Calu3 (cell line): ENCODE data around the gene BCO2. TPM values are rescaled to one million over a fixed set of nuclear protein-coding genes. Genes with fewer than 3 reads are reported as not detected.
"Not testable (repeated sequence)": the region's sequence is repeated elsewhere in the genome, so short reads cannot be mapped to it uniquely, and the experiment has no call there.

Experiments used
- BruUV-seq: library from RNA; stranded (reverse); fragments of 400-500 nt; replicated peaks from 2 replicates; lab custom pipeline; 2021; lab: Mats Ljungman, UMichigan
- CTCF ChIA-PET: fragments of 300-600 bp; sonication (Branson Sonifier 250); formaldehyde crosslinking; loops from one replicate; lab custom pipeline; 2022; ENCODE audit warnings: antibody characterized with exemption; lab: Charles Lee
- DNase-seq: peaks from one replicate; pipeline ENCODE4 v3.0.0; 2022
- H3K27ac Mint-ChIP-seq: one replicate; pipeline ENCODE4 v1.8.0; 2022; ENCODE audit warnings: mixed read lengths; ENCODE audit not compliant: unreplicated experiment
- H3K27me3 Mint-ChIP-seq: one replicate; pipeline ENCODE4 v1.8.0; 2022; ENCODE audit warnings: mixed read lengths; ENCODE audit not compliant: unreplicated experiment
- H3K36me3 Mint-ChIP-seq: one replicate; pipeline ENCODE4 v1.8.0; 2022; ENCODE audit warnings: mild to moderate bottlenecking, moderate library complexity, mixed read lengths; ENCODE audit not compliant: insufficient read depth, unreplicated experiment
- H3K4me1 Mint-ChIP-seq: one replicate; pipeline ENCODE4 v1.8.0; 2022; ENCODE audit warnings: mild to moderate bottlenecking, low read depth, mixed read lengths; ENCODE audit not compliant: unreplicated experiment
- H3K4me3 Mint-ChIP-seq: one replicate; pipeline ENCODE4 v1.8.0; 2022; ENCODE audit warnings: mild to moderate bottlenecking, low read depth, moderate library complexity, mixed read lengths; ENCODE audit not compliant: unreplicated experiment
- H3K9me3 Mint-ChIP-seq: one replicate; pipeline ENCODE4 v1.8.0; 2022; ENCODE audit warnings: low read depth, mixed read lengths; ENCODE audit not compliant: unreplicated experiment
- CTCF ChIP-seq: fragments of 200-600 bp; IDR thresholded peaks from one replicate; pipeline ENCODE4 v1.8.0; 2022; ENCODE audit warnings: antibody characterized with exemption; ENCODE audit not compliant: unreplicated experiment
- intact Hi-C: fragments of 100-400 bp; cut with micrococcal nuclease; formaldehyde crosslinking; loops from one replicate; pipeline ENCODE4 v1.10.0; 2022; ENCODE audit not compliant: unreplicated experiment
- total RNA-seq: library from RNA; stranded (reverse); gene quantifications from 2 replicates; pipeline ENCODE4 v1.2.3, GENCODE V29; 2022

Gene BCO2
- total RNA-seq, 1 experiment from 2014 or later = 13.8 TPM

GRCh38 chr11:112196519-112197087 lies 21.3 kb downstream of the BCO2 start:
- no TSS peak for BruUV-seq
- Mint-ChIP-seq H3K27ac (no peak overlapping the region), H3K36me3 (no peaks in the 10 kb centered on the region), H3K4me1 (peaks cover 8% of the 10 kb centered on the region), H3K4me3 (no peak overlapping the region), H3K27me3 (no peaks in the 10 kb centered on the region), H3K9me3 (no peaks in the 10 kb centered on the region)
- TF ChIP-seq CTCF = no peak
- CTCF ChIA-PET = interaction anchor here (0.6 to 0.7 kb wide), 2 partner anchors 44 to 146 kb away, joined by 3 to 5 read pairs; no protein-coding TSS in a partner anchor
- no peak for DNase-seq
- intact Hi-C loops = no loop called here

- H3K27ac Mint-ChIP-seq, intact Hi-C loops, H3K27me3 Mint-ChIP-seq, H3K4me1 Mint-ChIP-seq, H3K36me3 Mint-ChIP-seq, DNase-seq, BruUV-seq, H3K4me3 Mint-ChIP-seq, H3K9me3 Mint-ChIP-seq: not testable (repeated sequence)
- CTCF ChIA-PET = interaction anchor here (0.5 kb wide), 1 partner anchor 14 kb away, joined by 3 read pairs; no protein-coding TSS in a partner anchor
Measured at GRCh38 chr11:112199101-112199500, 23.8 kb downstream of the BCO2 start.

GRCh38 chr11:112200252-112200651 lies 24.9 kb downstream of the BCO2 start:
- no peak overlapping the region for H3K4me3 Mint-ChIP-seq
- intact Hi-C loops = no loop called here
- no peaks in the 10 kb centered on the region for H3K27me3 Mint-ChIP-seq
- no TSS peak for BruUV-seq
- TF ChIP-seq CTCF = no peak
- no peak overlapping the region for H3K27ac Mint-ChIP-seq
- no peaks in the 10 kb centered on the region for H3K36me3 Mint-ChIP-seq
- no peak for DNase-seq
- peaks cover 8% of the 10 kb centered on the region for H3K4me1 Mint-ChIP-seq
- CTCF ChIA-PET = no interaction called here
- H3K9me3 Mint-ChIP-seq = no peaks in the 10 kb centered on the region

GRCh38 chr11:112206071-112206470 lies 30.8 kb downstream of the BCO2 start:
- no TSS peak for BruUV-seq
- Mint-ChIP-seq H3K27me3 (no peaks in the 10 kb centered on the region), H3K4me3 (no peak overlapping the region), H3K36me3 (no peaks in the 10 kb centered on the region), H3K4me1 (no peaks in the 10 kb centered on the region), H3K9me3 (no peaks in the 10 kb centered on the region), H3K27ac (no peak overlapping the region)
- intact Hi-C loops = no loop called here
- CTCF ChIA-PET = no interaction called here
- DNase-seq = no peak
- no peak for TF ChIP-seq CTCF

- Mint-ChIP-seq H3K27me3 (no peaks in the 10 kb centered on the region), H3K4me3 (no peak overlapping the region), H3K27ac (no peak overlapping the region), H3K36me3 (no peaks in the 10 kb centered on the region), H3K9me3 (no peaks in the 10 kb centered on the region), H3K4me1 (no peaks in the 10 kb centered on the region)
- BruUV-seq = no TSS peak
- intact Hi-C loops = no loop called here
- CTCF ChIA-PET = no interaction called here
- no peak for DNase-seq
- TF ChIP-seq CTCF = no peak
Measured at GRCh38 chr11:112210890-112211289, 35.6 kb downstream of the BCO2 start.
